ENCODE results near the gene TUFT1.

GRCh38 chr1:151547900-151548230 is 7.8 kb downstream of the TUFT1 start:
- TF ChIP-seq CTCF (IDR thresholded peaks at IDR 0.05; ENCODE audit: low read depth, low read length) (no peak), POLR2A (IDR thresholded peaks at IDR 0.05; ENCODE audit: extremely low read depth, insufficient read length) (no peak), MAX (IDR thresholded peaks at IDR 0.05; ENCODE audit: low read depth, low read length) (no peak)
